ENCODE results near the gene OR10W1.

OR10W1 gene, protein sequence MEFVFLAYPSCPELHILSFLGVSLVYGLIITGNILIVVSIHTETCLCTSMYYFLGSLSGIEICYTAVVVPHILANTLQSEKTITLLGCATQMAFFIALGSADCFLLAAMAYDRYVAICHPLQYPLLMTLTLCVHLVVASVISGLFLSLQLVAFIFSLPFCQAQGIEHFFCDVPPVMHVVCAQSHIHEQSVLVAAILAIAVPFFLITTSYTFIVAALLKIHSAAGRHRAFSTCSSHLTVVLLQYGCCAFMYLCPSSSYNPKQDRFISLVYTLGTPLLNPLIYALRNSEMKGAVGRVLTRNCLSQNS

DNA sequence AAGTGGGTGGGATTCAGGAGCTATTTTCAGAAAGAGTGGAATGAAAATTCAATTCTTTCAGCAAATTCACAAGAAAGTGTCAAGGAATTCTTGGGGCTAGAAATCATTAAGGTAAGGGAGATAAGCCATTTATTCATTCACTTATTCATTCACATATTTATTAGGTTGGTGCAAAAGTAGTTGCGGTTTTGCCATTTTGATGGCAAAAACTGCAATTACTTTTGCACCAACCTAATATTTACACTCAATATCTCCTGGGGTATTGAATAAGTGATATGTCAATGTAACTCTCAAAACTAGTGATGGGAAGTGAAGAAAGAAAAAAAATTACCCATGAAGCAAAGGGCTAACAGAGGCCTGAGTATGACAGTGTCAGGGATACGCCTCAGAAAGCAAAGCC lies at the start of gene OR10W1:
OR10W1 (minus strand) TSS at position 119 of the 400 bp plus-strand sequence. CDS start 402 bp downstream, outside the sequence.
- DNase-seq = no peak

DNA sequence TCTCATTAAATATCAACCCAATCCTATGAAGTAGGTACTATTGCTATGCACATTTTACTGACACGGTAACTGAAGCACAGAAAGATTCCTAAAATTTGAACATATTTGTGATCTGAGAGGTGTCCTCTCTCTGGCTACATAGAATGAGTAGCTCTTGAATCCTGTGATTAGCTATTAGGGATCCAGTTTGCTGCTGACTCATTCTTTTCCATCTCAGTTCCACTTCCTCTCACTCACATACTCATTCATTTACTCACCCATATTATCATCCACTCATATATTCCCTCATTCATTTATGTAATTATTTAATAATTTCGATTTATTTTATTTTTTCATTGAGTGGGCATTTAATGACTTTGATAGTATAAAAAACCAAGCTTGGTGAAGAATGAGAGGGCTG lies 48.1 kb upstream of the OR10W1 start:
- no peak for DNase-seq

DNA sequence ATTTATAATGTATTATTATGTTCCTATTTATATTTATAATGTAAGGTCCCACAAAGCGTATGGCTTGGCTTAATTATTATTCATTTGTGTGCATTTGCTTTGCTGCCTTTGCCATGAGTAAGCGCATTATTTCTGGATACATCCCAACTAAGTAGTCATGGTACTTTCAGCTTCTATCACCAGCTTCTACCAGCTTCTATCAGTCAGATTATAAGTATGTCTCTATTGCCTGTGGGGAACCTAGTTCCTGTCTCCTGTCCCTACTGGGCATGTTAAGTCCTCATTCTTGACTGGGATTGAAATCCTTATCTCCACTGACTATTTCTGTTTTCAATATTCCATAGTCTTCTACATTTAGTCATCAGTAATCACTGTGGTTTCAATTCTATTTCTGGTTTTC lies 33.5 kb upstream of the OR10W1 start:
- DNase-seq = no peak

DNA sequence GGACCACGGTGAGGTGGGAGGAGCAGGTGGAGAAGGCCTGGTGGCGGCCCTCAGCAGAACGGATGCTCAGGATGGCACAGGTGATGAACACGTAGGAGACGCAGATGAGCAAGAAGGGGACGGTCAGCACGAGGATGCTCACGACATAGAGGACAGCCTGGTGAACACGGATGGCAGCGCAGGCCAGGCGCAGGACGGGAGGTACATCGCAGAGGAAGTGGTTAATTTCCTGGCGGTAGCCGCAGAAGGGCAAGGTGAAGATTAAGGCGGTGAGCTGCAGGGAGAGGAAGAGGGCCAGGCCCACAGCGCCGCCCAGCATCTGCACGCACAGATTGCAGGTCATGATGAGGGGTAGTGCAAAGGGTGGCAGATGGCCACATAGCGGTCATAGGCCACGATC lies 24.0 kb upstream of the OR10W1 start:
- DNase-seq = no peak

DNA sequence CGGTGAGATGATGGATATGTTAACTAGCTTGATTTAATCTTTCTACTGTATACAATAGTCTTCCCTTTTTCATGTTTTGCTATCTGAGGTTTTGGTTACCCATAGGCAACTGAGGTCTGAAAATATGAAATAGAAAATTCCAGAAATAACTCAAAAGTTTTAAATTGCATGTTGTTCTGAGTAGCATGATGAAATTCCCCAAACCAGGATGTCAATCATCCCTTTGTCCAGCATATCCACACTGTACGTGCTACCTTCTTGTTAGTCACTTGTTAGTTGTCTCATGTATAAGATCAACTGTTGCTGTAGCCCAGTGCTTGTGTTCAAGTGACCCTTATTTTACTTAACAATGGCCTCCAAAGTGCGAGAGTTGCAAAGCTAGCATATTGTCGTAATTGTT lies 21.2 kb upstream of the OR10W1 start:
- DNase-seq = no peak

DNA sequence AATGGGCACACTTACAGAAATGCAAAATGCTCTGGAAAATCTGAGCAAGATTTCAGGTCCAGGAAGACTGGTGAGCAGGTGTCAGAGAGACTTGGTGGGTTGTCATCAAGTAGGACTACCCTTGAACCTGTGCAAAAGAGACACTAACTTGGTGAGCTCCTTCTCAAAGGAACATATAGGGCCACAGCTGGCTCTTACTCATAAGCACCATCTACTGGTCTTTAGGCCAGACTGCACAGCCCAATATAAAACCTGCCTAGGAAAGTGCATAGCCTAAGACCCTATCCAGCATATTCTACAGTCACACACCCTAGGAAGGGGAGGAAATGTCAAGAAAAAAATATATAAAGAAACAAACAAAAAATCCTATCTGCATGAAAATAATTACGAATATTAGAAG lies 18.2 kb upstream of the OR10W1 start:
- DNase-seq = peak; percentile 17

DNA sequence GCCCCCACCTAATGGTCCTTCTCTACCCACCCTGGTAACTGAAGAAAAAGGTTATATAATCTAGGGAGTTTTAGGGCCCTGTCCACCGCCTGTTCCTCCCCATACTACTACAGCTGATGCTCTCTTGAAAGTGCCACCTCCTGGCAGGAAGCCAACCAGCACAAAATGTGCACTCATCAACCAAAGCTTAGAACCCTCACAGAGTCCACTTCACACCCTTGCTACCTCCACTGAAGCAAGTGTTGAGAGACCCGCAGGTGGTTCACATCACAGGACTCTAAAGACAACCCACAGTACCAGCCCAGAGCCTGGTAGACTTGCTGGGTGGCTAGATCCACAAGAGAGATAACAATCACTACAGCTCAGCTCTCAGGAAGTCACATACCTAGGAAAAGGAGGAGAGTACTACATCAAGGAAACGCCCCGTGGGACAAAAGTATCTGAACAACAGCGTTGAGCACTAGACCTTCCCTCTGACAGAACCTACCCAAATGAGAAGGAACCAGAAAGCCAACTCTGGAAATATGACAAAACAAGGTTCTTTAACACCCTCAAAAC lies 17.5 kb upstream of the OR10W1 start:
- DNase-seq = peak; percentile 2

DNA sequence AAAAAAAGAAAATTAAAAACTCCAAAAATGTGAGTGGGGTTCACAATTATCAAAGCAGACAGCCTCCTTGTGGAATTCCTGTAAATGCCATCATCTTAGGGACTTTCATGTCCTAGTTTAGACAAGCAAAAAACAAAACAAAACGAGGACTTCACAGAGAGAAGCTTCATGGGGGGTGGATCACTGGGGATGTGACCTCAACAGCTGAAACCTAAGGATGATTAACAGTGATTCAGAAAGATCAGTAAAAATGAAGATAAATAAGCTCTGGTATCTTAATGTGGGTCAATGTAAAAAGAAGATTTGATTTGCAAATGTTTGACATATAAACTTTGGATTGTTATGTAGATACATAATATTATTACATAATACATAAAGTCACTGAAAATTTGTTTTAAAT lies 8.1 kb upstream of the OR10W1 start:
- no peak for DNase-seq

DNA sequence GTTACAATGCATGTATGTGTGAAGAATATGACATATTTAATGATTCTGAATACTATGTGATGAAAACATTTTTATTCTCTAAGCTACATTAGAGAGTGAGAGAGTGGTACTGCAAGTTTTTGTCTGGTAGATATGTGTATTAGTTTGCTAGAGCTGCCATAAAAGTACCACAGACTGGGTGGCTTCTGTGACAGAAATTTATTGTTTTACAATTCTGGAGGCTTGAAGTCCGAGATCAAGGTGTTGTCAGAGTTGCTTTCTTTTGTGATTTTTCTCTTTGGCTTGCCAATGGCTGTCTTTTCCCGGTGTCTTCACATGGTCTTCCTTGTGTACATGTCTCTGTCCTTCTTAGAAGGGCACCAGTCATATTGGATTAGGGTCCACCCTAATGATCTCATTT lies 6.9 kb upstream of the OR10W1 start:
- no peak for DNase-seq

DNA sequence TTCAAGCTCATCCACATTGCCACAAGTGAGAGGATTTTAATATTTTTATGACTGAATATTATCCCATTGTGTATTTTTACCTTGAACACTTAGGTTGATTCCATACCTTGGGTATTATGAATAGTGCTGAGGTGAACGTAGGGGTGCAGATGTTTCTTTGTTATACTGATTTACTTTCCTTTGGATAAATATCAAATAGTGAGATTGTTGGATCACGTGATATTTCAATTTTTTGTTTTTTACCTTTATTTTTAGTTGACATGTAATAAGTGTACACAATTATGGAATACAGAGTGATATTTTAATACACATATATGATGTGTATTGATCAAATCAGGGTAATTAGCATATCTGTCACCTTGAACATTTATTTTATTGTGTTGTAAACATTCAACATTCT lies 8.1 kb downstream of the OR10W1 start:
- DNase-seq = no peak

DNA sequence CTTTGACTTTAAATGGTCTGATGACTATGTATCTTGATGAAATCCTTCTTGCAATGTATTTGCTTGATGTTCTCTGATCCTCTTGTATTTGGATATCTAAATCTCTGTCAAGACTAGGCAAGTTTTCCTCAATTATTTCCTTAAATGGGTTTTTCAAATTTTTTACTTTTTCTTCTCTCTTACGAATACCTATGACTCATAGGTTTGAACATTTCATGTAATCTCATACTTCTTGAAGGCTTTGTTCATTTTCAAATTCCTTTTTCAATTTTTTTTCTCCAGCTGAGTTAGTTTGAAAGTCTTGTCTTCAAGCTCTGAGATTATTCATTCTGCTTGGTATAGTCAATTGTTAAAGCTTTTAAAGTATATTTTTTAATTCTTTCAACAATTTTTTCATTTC lies 13.1 kb downstream of the OR10W1 start:
- DNase-seq = no peak

DNA sequence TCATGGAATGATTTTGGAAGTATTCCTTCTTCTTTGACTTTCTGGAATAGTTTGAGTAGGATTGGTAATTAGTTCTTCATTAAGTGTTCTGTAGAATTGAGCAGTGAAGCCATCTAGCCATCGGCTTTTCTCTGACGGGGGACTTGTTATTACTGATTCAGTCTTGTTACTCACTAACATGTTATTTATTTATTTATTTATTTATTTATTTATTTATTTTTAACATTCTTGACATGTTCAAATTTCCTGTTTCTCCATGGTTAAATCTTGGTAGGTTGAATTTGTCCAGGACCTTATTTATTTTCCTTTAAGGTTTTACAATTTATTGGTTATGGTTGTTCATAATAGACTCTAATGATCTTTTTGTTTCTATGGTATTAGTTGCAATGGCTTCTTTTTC lies 24.1 kb downstream of the OR10W1 start:
- no peak for DNase-seq

DNA sequence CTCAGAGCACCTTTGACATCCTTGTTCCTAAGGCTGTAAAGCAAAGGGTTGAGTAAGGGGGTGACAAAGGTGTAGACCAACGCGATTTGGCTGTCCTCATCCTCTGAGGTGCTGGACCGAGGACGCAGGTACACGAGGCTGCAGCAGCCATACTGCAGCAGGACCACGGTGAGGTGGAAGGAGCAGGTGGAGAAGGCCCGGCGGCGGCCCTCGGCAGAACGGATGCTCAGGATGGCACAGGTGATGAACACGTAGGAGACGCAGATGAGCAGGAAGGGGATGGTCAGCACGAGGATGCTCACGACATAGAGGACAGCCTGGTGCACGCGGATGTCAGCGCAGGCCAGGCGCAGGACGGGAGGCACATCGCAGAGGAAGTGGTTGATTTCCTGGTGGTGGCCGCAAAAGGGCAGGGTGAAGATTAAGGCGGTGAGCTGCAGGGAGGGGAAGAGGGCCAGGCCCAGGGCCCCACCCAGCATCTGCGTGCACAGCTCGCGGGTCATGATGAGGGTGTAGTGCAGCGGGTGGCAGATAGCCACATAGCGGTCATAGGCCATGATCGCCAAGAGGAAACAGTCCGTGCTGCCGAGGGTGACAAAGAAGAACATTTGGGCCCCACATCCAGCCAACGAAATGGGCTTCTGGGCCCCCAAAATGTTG lies 40.0 kb downstream of the OR10W1 start:
- no peak for DNase-seq

DNA sequence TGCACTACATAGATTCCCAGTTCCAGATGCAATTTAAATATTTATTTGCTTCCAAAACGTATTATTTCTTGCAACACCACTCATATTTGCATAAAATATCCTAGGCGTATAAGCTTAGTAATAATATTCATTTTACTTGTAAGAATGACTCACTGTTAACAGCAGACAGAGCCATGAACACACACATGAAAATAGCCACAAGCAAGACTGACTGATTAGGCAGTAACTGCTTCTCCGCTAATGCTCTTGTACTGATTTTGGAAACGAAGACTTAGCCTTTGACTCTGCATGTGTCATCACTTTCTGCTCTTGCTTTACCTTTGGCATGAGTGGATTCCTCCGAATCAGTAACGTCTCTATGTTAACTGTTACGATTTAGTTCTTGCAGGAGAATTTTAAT lies 45.3 kb downstream of the OR10W1 start:
- no peak for DNase-seq

Data from NCI-H345 (cell line).